ENCODE results near the gene PPL. TPM values are rescaled to one million over a fixed set of nuclear protein-coding genes. Genes with fewer than 3 reads are reported as not detected.
A peak's percentile ranks its signal among the peaks of the same experiment; 100 is the strongest.

PPL gene
- total RNA-seq, result 100 to 1,000 TPM; 304 to 377 (median 350) TPM

- Histone ChIP-seq H3K36me3 (no peaks in the 10 kb centered on the region), H3K27me3 (no peaks in the 10 kb centered on the region), H3K9me3 (no peaks in the 10 kb centered on the region), H3K4me3 (peak within 1 kb of the TSS; percentile 68), H3K4me1 (peaks cover 59% of the 10 kb centered on the region), H3K27ac (peak within 1 kb of the TSS; percentile 87)
- 8% methylated on average over 45 of the region's 76 CpGs for WGBS
- no peak for TF ChIP-seq CTCF (IDR thresholded peaks at IDR 0.05)
- peak in 1 of 2 donors; percentile 52 for TF ChIP-seq POLR2A (IDR thresholded peaks at IDR 0.05)
- DNase-seq (ENCODE audit: low spot score in 2 of 2), result peak in 1 of 2 donors; percentile 88
Observed at GRCh38 chr16:4936991-4937781, at the start of gene PPL. PPL (minus strand) TSS chr16:4937148; CDS start chr16:4937045, 103 bp downstream.

- no peak for DNase-seq (ENCODE audit: low spot score in 2 of 2)
- 74% methylated on average over 5 of the region's 5 CpGs for WGBS
- H3K27me3 ChIP-seq, result peaks cover 24% of the 10 kb centered on the region
- H3K27ac ChIP-seq, result no peak overlapping the region
- no peaks in the 10 kb centered on the region for H3K9me3 ChIP-seq
- no peak overlapping the region for H3K4me3 ChIP-seq
- no peaks in the 10 kb centered on the region for H3K36me3 ChIP-seq
- TF ChIP-seq POLR2AphosphoS5 (IDR thresholded peaks at IDR 0.05) (no peak), EP300 (IDR thresholded peaks at IDR 0.05) (no peak), CTCF (IDR thresholded peaks at IDR 0.05) (no peak), POLR2A (IDR thresholded peaks at IDR 0.05) (no peak)
- peaks cover 9% of the 10 kb centered on the region for H3K4me1 ChIP-seq
Observed at GRCh38 chr16:4984174-4984990, 47.4 kb upstream of the PPL start.

- 51% methylated on average over 12 of the region's 20 CpGs for WGBS
- H3K27me3 ChIP-seq, result peaks cover 4% of the 10 kb centered on the region
- TF ChIP-seq EP300 (IDR thresholded peaks at IDR 0.05) (no peak), CTCF (IDR thresholded peaks at IDR 0.05) (no peak), POLR2AphosphoS5 (IDR thresholded peaks at IDR 0.05) (no peak), POLR2A (IDR thresholded peaks at IDR 0.05) (no peak)
- DNase-seq (ENCODE audit: low spot score in 2 of 2), result no peak
- no peaks in the 10 kb centered on the region for H3K4me1 ChIP-seq
- no peaks in the 10 kb centered on the region for H3K9me3 ChIP-seq
- no peak overlapping the region for H3K27ac ChIP-seq
- no peaks in the 10 kb centered on the region for H3K36me3 ChIP-seq
- H3K4me3 ChIP-seq, result no peak overlapping the region
Observed at GRCh38 chr16:4982056-4982867, 45.3 kb upstream of the PPL start.

GRCh38 chr16:4981473-4981872 lies 44.5 kb upstream of the PPL start:
- 71% methylated on average over 7 of the region's 7 CpGs for WGBS
- no peaks in the 10 kb centered on the region for H3K9me3 ChIP-seq
- no peak overlapping the region for H3K4me3 ChIP-seq
- TF ChIP-seq EP300 (IDR thresholded peaks at IDR 0.05), result no peak
- TF ChIP-seq POLR2A (IDR thresholded peaks at IDR 0.05), result no peak
- no peak for TF ChIP-seq CTCF (IDR thresholded peaks at IDR 0.05)
- TF ChIP-seq POLR2AphosphoS5 (IDR thresholded peaks at IDR 0.05), result no peak
- H3K27me3 ChIP-seq, result peaks cover 3% of the 10 kb centered on the region
- H3K4me1 ChIP-seq, result no peaks in the 10 kb centered on the region
- no peak overlapping the region for H3K27ac ChIP-seq
- no peak for DNase-seq (ENCODE audit: low spot score in 2 of 2)
- no peaks in the 10 kb centered on the region for H3K36me3 ChIP-seq

Measured in suprapubic skin (tissue), 4 donors.